Measurements from ENCODE around the gene RHBG. TPM values are rescaled to one million over a fixed set of nuclear protein-coding genes. Genes with fewer than 3 reads are reported as not detected.

The RHBG gene
- total and polyA plus RNA-seq, 2 donors (not counting 3 experiments of a cell fraction or from before 2014, with no cell fraction given) = not detected

DNA sequence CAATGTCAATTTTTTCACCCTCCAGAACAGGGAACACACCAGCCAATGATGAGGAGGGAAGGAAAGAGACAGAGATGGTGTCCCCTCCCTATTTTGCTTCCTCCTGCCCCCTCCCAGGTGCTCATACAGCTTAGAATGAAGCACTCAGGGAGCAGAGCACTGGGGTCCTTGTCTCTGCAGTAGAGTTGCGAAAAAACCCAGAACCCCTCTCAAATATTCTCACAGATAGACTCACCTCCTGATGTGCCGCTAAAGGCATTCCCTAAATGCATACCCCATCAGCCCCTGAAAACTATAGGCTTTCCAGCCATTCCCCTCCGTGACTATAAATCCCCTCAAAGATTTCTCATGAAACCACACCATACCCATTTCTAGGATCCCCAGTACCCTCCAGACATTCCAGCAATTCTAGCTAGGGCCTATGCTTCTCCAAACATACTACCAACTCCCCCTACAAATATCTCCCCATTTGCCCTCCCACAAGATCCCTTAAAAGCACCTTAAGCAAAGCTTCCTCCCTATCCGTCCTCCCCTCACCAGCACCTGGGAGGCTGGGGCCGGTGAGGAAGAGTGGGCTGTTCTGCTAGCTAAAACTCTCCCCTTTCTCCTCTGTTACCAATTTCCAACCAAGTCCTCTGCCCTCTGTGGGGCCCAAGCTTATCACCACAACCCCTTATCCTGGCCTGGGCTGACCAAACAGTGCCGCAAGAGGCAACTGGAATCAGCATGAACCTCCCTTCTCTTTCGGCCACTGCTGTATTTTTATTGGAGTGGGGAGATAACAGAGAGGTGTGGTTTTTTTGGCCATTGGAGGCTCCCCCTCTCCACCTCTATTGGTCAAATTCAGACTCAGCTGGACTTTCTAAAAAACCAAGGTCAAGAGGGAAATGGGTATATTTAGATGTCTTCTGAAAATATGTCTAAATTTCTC, 54.7 kb downstream of the RHBG start:
- Histone ChIP-seq H3K36me3 (ENCODE audit: control insufficient read depth in 2 of 2, extremely low read depth in 1 of 2, insufficient read depth in 2 of 2, low read length in 2 of 2) (no peaks in the 10 kb centered on the region), H4K20me1 (replicated peaks; ENCODE audit: control insufficient read depth, extremely low read depth, insufficient read depth, low read length) (no peaks in the 10 kb centered on the region), H3K27ac (ENCODE audit: insufficient read depth, low read depth, low read length) (no peak overlapping the region), H3K4me2 (ENCODE audit: insufficient read depth, low read length) (no peak overlapping the region), H3K27me3 (ENCODE audit: control insufficient read depth in 2 of 2, insufficient read depth in 2 of 2, low read length in 2 of 2) (peaks cover 84 to 93% of the 10 kb centered on the region in 2 experiments), H3K4me1 (ENCODE audit: control insufficient read depth, extremely low read depth, insufficient read depth, low read length) (peaks cover 5% of the 10 kb centered on the region), H3K9me3 (replicated peaks; ENCODE audit: control insufficient read depth, insufficient read depth, low read length) (no peaks in the 10 kb centered on the region), H3K79me2 (ENCODE audit: control insufficient read depth, insufficient read depth, low read length) (no peaks in the 10 kb centered on the region), H2AFZ (ENCODE audit: low read depth, low read length) (no peak overlapping the region), H3K9ac (replicated peaks; ENCODE audit: extremely low read depth, insufficient read depth, low read length) (no peak overlapping the region), H3K4me3 (replicated peaks in 1 of 3; ENCODE audit: insufficient read depth in 1 of 3, low read depth in 1 of 3, low read length in 3 of 3) (no peak overlapping the region), H3K9me1 (replicated peaks; ENCODE audit: control insufficient read depth, extremely low read depth, insufficient read depth, low read length) (no peaks in the 10 kb centered on the region)
- ChIA-PET POLR2A (no interaction called here), CTCF (interaction anchor here (1.0 to 7.0 kb wide), 5 partner anchors 10 to 41 kb away, joined by 4 to 82 read pairs (median 4); no protein-coding TSS in a partner anchor)
- no TSS peak for BruUV-seq (replicated peaks)
- dilution Hi-C loops (cut with MboI; ENCODE audit: extremely low pct_ligation_motif_present, low sequenced_read_pairs) = no loop called here
- no peak for DNase-seq (ENCODE audit: low read depth, low spot score)
- no peak for FAIRE-seq
- TF ChIP-seq EZH2 (IDR thresholded peaks at IDR 0.05; ENCODE audit: borderline replicate concordance, low read depth, low read length, severe bottlenecking) (no peak), GATA2 (IDR thresholded peaks at IDR 0.05; ENCODE audit: insufficient read depth, insufficient read length, low read depth, low read length) (no peak), POLR2AphosphoS5 (IDR thresholded peaks at IDR 0.05; ENCODE audit: insufficient read depth, low read depth, low read length) (no peak), POLR2A (IDR thresholded peaks at IDR 0.05; ENCODE audit: low read depth, low read length) (no peak), MAX (IDR thresholded peaks at IDR 0.05; ENCODE audit: insufficient read depth, insufficient read length) (no peak), FOS (IDR thresholded peaks at IDR 0.05; ENCODE audit: borderline replicate concordance, insufficient read depth, low read length) (no peak), JUN (IDR thresholded peaks at IDR 0.05; ENCODE audit: borderline replicate concordance, insufficient read depth, insufficient read length, low read depth) (no peak)
- TF ChIP-seq, protein P1, sequence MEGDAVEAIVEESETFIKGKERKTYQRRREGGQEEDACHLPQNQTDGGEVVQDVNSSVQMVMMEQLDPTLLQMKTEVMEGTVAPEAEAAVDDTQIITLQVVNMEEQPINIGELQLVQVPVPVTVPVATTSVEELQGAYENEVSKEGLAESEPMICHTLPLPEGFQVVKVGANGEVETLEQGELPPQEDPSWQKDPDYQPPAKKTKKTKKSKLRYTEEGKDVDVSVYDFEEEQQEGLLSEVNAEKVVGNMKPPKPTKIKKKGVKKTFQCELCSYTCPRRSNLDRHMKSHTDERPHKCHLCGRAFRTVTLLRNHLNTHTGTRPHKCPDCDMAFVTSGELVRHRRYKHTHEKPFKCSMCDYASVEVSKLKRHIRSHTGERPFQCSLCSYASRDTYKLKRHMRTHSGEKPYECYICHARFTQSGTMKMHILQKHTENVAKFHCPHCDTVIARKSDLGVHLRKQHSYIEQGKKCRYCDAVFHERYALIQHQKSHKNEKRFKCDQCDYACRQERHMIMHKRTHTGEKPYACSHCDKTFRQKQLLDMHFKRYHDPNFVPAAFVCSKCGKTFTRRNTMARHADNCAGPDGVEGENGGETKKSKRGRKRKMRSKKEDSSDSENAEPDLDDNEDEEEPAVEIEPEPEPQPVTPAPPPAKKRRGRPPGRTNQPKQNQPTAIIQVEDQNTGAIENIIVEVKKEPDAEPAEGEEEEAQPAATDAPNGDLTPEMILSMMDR (IDR thresholded peaks at IDR 0.05; ENCODE audit: extremely low read depth in 1 of 2, insufficient read depth in 1 of 2, low read depth in 1 of 2, low read length in 2 of 2) = no peak
- intact Hi-C loops (cut with micrococcal nuclease) = no loop called here

All from endothelial cell of umbilical vein (primary cell).